D721Med (cell line): Measurements from ENCODE around the gene ZNF546.

Experiments used
- DNase-seq: peaks from one replicate; pipeline ENCODE4 v3.0.0; 2011; ENCODE audit warnings: low spot score; ENCODE audit not compliant: insufficient read length
- FAIRE-seq: peaks from 2 replicates; lab custom pipeline; 2011; peaks lifted over from hg19 to GRCh38; lab: Jason Lieb, UNC
- CTCF ChIP-seq: IDR thresholded peaks from 2 replicates; pipeline ENCODE4 v1.5.1; 2012; ENCODE audit warnings: mild to moderate bottlenecking, control low read depth; ENCODE audit not compliant: insufficient read depth; ENCODE audit errors: missing control alignments

ZNF546 gene

GRCh38 chr19:39970675-39971379, 26.0 kb upstream of the ZNF546 start, which contains the start of gene PSMC4:
TSS of gene PSMC4 (plus strand) at chr19:39971165. CDS start at chr19:39971203, 38 bp downstream.
- DNase-seq (peak; percentile 77), FAIRE-seq (peak; percentile 44)
- TF ChIP-seq CTCF: peak; percentile 62

- DNase-seq (no peak), FAIRE-seq (no peak)
- no peak for TF ChIP-seq CTCF
Measured at GRCh38 chr19:39971380-39972035, 25.4 kb upstream of the ZNF546 start.

- no peak for TF ChIP-seq CTCF
- DNase-seq: no peak
- no peak for FAIRE-seq
Measured at GRCh38 chr19:39974377-39975155, 22.3 kb upstream of the ZNF546 start.

GRCh38 chr19:39982883-39983282, 14.0 kb upstream of the ZNF546 start:
- DNase-seq (no peak), FAIRE-seq (no peak)
- TF ChIP-seq CTCF: no peak

DNA sequence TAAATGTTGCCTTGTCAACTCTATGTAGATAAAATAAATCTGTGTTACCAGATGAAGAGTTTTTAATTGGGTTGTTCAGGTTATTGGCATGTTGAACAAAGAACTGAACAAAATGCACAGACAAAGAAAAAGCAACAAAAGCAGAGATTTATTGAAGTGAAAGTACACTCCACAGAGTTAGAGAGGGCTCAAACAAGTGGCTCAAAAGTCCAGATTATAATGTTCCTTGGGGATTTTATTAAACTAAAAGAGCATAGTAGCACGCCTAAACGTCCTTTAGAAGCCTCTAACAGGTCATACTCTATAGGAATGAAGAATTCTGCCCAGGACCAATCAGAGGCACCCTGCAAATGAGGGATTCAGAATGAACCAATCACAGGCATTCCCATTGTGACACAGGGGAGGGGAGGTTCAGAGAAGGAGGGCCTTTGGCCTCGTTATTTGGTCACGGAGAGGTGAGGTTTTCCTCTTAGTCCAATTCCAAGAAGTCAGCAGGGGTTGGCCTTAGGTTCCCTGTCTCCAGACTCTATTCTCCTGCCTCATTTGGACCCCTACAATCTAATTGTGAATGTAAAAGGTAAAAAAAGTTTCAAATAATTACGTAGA, 13.1 kb upstream of the ZNF546 start:
- FAIRE-seq: no peak
- no peak for TF ChIP-seq CTCF
- no peak for DNase-seq

GRCh38 chr19:39986643-39987042, 10.2 kb upstream of the ZNF546 start:
- TF ChIP-seq CTCF: no peak
- FAIRE-seq: peak; percentile 60
- DNase-seq: no peak
